DOHH2 (cell line): ENCODE measurements around the gene PLCL1.

Source experiments
- H3F3A ChIP-seq: fragments of 200-600 bp; sonication (generic), shearing (Covaris generic); 2 replicates; pipeline ENCODE4 v1.6.0; 2016; ENCODE audit warnings: antibody characterized with exemption, mild to moderate bottlenecking; ENCODE audit not compliant: control insufficient read depth, insufficient read depth
- H3K27ac ChIP-seq: fragments of 200-600 bp; sonication (generic); 2 replicates; pipeline ENCODE4 v1.5.1; 2014; ENCODE audit warnings: low read depth, mild to moderate bottlenecking, low read length, moderate library complexity
- H3K27me3 ChIP-seq: fragments of 200-600 bp; sonication (generic); 2 replicates; pipeline ENCODE4 v1.6.1; 2014; ENCODE audit warnings: mild to moderate bottlenecking, low read length, mixed read lengths; ENCODE audit not compliant: control insufficient read depth
- H3K36me3 ChIP-seq: fragments of 200-600 bp; sonication (generic); 2 replicates; pipeline ENCODE4 v1.6.1; 2014; ENCODE audit warnings: mild to moderate bottlenecking, low read length, moderate library complexity, mixed read lengths; ENCODE audit not compliant: control insufficient read depth
- H3K4me1 ChIP-seq: fragments of 200-600 bp; sonication (generic); 2 replicates; pipeline ENCODE4 v1.6.1; 2014; ENCODE audit warnings: mild to moderate bottlenecking, low read length, mixed read lengths; ENCODE audit not compliant: control insufficient read depth
- H3K4me2 ChIP-seq: fragments of 200-600 bp; sonication (generic); 2 replicates; pipeline ENCODE4 v1.6.0; 2014; ENCODE audit warnings: mild to moderate bottlenecking, low read length, moderate library complexity
- H3K4me3 ChIP-seq: fragments of 200-600 bp; sonication (generic); 2 replicates; pipeline ENCODE4 v1.5.1; 2014; ENCODE audit warnings: mild to moderate bottlenecking, low read length, mixed read lengths
- H3K79me2 ChIP-seq: fragments of 200-600 bp; sonication (generic); 2 replicates; pipeline ENCODE4 v1.6.1; 2014; ENCODE audit warnings: mild to moderate bottlenecking, low read length, mixed read lengths; ENCODE audit not compliant: control insufficient read depth
- H3K9me2 ChIP-seq: fragments of 200-600 bp; sonication (generic); replicated peaks from 2 replicates; pipeline ENCODE4 v1.6.1; 2014; ENCODE audit warnings: mild to moderate bottlenecking, low read length, mixed read lengths; ENCODE audit not compliant: control insufficient read depth
- H3K9me3 ChIP-seq: fragments of 200-600 bp; sonication (generic); 2 replicates; pipeline ENCODE4 v1.6.1; 2014; ENCODE audit warnings: antibody characterized with exemption, low read length, mixed read lengths; ENCODE audit not compliant: control insufficient read depth, insufficient read depth
- H4K20me1 ChIP-seq: fragments of 200-600 bp; sonication (generic); 2 replicates; pipeline ENCODE4 v1.6.0; 2014; ENCODE audit warnings: low read depth, mild to moderate bottlenecking, antibody characterized with exemption, low read length, moderate library complexity; ENCODE audit not compliant: control insufficient read depth, insufficient read depth
- EZH2phosphoT487 ChIP-seq: fragments of 200-600 bp; sonication (generic); IDR thresholded peaks from 2 replicates; pipeline ENCODE4 v1.6.1; 2017; ENCODE audit warnings: borderline replicate concordance, mild to moderate bottlenecking, antibody characterized with exemption, low read length, moderate library complexity, mixed read lengths
- TF ChIP-seq, protein P1 (sequence below): fragments of 200-600 bp; sonication (generic); IDR thresholded peaks from one replicate; pipeline ENCODE4 v1.5.1; 2014; ENCODE audit warnings: antibody characterized with exemption, mild to moderate bottlenecking, low read depth, low read length; ENCODE audit not compliant: poor library complexity, severe bottlenecking

Gene PLCL1

DNA sequence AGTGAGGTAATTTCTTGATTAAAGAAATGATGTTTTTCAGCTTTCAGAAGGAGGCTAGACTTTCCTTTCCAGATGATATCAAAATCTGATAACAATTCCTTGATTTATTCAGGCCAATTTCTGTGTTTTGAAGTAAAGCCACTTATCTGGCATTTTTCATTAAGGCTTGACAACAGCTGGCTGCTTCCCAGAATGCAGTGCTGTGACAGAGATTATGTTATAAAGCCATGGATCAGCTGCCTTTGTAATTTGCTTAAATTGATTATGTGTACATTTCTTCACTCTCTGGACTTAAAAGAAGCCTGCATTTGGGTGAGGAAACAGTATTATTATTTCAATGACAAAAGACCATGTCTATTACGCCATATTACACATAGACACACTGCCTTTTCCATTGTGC is 136.0 kb downstream of the PLCL1 start:
- Histone ChIP-seq H3K79me2 (no peaks in the 10 kb centered on the region), H3K4me1 (no peaks in the 10 kb centered on the region), H4K20me1 (no peaks in the 10 kb centered on the region), H3K36me3 (no peaks in the 10 kb centered on the region), H3K4me3 (no peak overlapping the region), H3F3A (no peaks in the 10 kb centered on the region), H3K4me2 (no peak overlapping the region), H3K27ac (no peak overlapping the region), H3K9me2 (no peaks in the 10 kb centered on the region; the same call in 1 of the 2 replicates), H3K27me3 (peaks cover 2% of the 10 kb centered on the region), H3K9me3 (no peaks in the 10 kb centered on the region)
- no peak for TF ChIP-seq EZH2phosphoT487

DNA sequence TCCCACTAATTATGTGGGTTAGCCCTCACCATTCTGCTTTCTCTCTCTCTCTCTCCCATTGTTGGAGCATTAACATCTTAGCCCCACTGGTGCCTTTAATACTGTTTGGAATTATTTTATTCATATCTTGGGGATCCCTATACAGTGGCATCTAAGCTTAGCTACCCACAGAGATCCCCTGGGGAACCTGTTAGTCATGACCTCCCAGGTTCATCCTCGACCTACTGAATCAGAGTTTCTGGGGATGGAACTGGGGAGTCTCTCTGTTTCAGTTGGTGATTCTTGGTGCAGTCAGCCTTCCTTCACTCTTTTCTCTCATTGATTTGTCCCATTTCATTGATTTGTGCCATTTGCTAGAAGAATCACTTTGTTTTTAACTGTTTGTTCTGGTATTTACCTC is 137.3 kb downstream of the PLCL1 start:
- Histone ChIP-seq H3K36me3 (no peaks in the 10 kb centered on the region), H3K4me3 (no peak overlapping the region), H3K4me1 (no peaks in the 10 kb centered on the region), H3K27me3 (peaks cover 2% of the 10 kb centered on the region), H3K4me2 (no peak overlapping the region), H3F3A (no peaks in the 10 kb centered on the region), H3K9me3 (no peaks in the 10 kb centered on the region), H3K9me2 (no peaks in the 10 kb centered on the region; the same call in 1 of the 2 replicates), H3K79me2 (no peaks in the 10 kb centered on the region), H3K27ac (no peak overlapping the region), H4K20me1 (no peaks in the 10 kb centered on the region)
- TF ChIP-seq, protein P1, sequence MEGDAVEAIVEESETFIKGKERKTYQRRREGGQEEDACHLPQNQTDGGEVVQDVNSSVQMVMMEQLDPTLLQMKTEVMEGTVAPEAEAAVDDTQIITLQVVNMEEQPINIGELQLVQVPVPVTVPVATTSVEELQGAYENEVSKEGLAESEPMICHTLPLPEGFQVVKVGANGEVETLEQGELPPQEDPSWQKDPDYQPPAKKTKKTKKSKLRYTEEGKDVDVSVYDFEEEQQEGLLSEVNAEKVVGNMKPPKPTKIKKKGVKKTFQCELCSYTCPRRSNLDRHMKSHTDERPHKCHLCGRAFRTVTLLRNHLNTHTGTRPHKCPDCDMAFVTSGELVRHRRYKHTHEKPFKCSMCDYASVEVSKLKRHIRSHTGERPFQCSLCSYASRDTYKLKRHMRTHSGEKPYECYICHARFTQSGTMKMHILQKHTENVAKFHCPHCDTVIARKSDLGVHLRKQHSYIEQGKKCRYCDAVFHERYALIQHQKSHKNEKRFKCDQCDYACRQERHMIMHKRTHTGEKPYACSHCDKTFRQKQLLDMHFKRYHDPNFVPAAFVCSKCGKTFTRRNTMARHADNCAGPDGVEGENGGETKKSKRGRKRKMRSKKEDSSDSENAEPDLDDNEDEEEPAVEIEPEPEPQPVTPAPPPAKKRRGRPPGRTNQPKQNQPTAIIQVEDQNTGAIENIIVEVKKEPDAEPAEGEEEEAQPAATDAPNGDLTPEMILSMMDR = no peak
- no peak for TF ChIP-seq EZH2phosphoT487

DNA sequence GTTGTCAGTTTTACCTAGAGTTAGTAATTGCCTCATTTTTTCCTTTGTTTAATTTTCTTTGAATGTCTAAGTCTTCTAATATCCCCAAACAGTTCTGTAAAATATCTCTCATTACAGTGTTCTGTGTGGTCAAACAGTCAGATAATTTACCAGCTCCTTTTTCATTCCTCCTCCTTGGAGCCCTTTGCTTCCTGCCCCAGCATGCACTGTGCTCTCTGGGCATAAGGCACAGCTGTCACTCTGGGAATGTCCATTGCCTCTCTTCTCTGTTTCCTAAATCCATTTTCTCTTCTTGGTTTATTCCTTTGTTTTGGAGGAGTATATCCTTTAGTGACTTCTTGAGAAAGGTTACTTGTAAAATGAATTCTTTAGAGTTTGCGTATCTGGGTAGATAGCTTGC is 139.3 kb downstream of the PLCL1 start:
- H3K4me2 ChIP-seq = no peak overlapping the region

DNA sequence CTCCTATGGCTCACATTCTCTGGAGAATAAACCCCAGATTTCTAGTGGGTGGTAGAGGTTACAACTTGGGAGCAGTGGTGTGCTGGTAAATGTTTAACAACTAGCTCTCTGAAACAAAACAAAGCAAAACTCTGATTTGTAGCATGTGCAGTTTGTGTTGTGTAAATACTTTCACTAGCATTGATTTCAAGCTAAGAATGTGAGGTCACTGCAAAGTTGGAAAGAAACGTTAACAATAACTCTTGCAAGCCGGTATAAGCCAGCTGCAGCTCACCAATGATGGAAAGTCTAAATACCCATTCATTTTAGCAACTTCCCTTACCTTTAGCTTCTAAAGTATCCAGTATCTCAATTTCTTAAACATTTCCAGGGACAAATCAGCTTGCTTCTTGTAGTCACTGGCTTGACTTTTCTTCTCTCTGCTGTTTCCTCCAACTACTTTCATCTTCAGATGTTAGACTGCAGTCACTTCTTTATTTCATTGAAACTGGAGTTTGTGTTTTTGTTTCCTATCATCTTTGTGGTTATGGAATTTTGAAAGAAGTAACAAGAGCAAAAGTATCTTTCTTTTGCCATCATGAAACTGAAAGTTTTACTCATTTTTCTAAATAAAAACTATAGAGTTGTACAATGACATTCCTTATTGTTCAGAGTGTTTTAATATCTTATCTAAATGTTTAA is 140.2 kb downstream of the PLCL1 start:
- no peak overlapping the region for H3K4me2 ChIP-seq
- no peaks in the 10 kb centered on the region for H3K4me1 ChIP-seq
- no peaks in the 10 kb centered on the region for H3K9me3 ChIP-seq
- H3K79me2 ChIP-seq = no peaks in the 10 kb centered on the region
- H3K27ac ChIP-seq = no peak overlapping the region
- no peaks in the 10 kb centered on the region for H3K9me2 ChIP-seq
- H4K20me1 ChIP-seq = no peaks in the 10 kb centered on the region
- TF ChIP-seq, protein P1 = no peak
- no peak for TF ChIP-seq EZH2phosphoT487
- H3K4me3 ChIP-seq = no peak overlapping the region
- H3K36me3 ChIP-seq = no peaks in the 10 kb centered on the region
- peaks cover 2% of the 10 kb centered on the region; the same call in 1 of the 2 replicates for H3K27me3 ChIP-seq
- H3F3A ChIP-seq = no peaks in the 10 kb centered on the region

More for the DNA sequence above, 139.3 kb downstream of the PLCL1 start:
- H3K4me1 ChIP-seq = no peaks in the 10 kb centered on the region
- H3K4me3 ChIP-seq = no peak overlapping the region
- TF ChIP-seq, protein P1 = no peak
- TF ChIP-seq EZH2phosphoT487 = no peak
- no peaks in the 10 kb centered on the region for H3F3A ChIP-seq
- no peaks in the 10 kb centered on the region for H3K36me3 ChIP-seq
- no peaks in the 10 kb centered on the region for H3K9me3 ChIP-seq
- H3K79me2 ChIP-seq = no peaks in the 10 kb centered on the region
- no peaks in the 10 kb centered on the region for H4K20me1 ChIP-seq
- no peaks in the 10 kb centered on the region for H3K9me2 ChIP-seq
- no peak overlapping the region for H3K27ac ChIP-seq
- peaks cover 2% of the 10 kb centered on the region; the same call in 1 of the 2 replicates for H3K27me3 ChIP-seq
